Osteoblast (primary cell): ENCODE measurements around the gene TANK. TPM values are rescaled to one million over a fixed set of nuclear protein-coding genes. Genes with fewer than 3 reads are reported as not detected.
A peak's percentile ranks its signal among the peaks of the same experiment; 100 is the strongest.
"Not testable (repeated sequence)": the region's sequence is repeated elsewhere in the genome, so short reads cannot be mapped to it uniquely, and the experiment has no call there.

Experiments
- DNase-seq: peaks from one replicate; pipeline ENCODE4 v3.0.0; 2011; ENCODE audit warnings: low spot score, mixed read lengths; ENCODE audit not compliant: insufficient read length; ENCODE audit errors: missing footprints
- H2AFZ ChIP-seq: 2 replicates; pipeline ENCODE4 v1.6.0; 2011; ENCODE audit warnings: mild to moderate bottlenecking, low read length
- H3K27ac ChIP-seq: 2 replicates; pipeline ENCODE4 v1.5.1; 2011; ENCODE audit warnings: mild to moderate bottlenecking, low read depth, low read length, moderate library complexity
- H3K27me3 ChIP-seq: 2 replicates; pipeline ENCODE4 v1.6.0; 2012; ENCODE audit warnings: mild to moderate bottlenecking, control low read depth, inconsistent platforms, low read length, moderate library complexity; ENCODE audit not compliant: insufficient read depth
- H3K36me3 ChIP-seq: 2 replicates; pipeline ENCODE4 v1.5.1; 2011; ENCODE audit warnings: mild to moderate bottlenecking, low read length, control low read depth, moderate library complexity; ENCODE audit not compliant: insufficient read depth
- H3K4me1 ChIP-seq: 2 replicates; pipeline ENCODE4 v1.5.1; 2011; ENCODE audit warnings: mild to moderate bottlenecking, low read length, control low read depth, moderate library complexity; ENCODE audit not compliant: insufficient read depth
- H3K4me2 ChIP-seq: 2 replicates; pipeline ENCODE4 v1.6.0; 2011; ENCODE audit warnings: mild to moderate bottlenecking, low read length; ENCODE audit not compliant: insufficient read depth
- H3K4me3 ChIP-seq: fragments of 200-600 bp; sonication (generic); 3 replicates; pipeline ENCODE4 v1.5.1; 2012; ENCODE audit warnings: mild to moderate bottlenecking, low read length, inconsistent platforms; ENCODE audit not compliant: insufficient read depth
- H3K79me2 ChIP-seq: 2 replicates; pipeline ENCODE4 v1.6.0; 2012; ENCODE audit warnings: mild to moderate bottlenecking, low read length, control low read depth, inconsistent platforms; ENCODE audit not compliant: insufficient read depth
- H3K9me3 ChIP-seq: 2 replicates; pipeline ENCODE4 v1.5.1; 2011; ENCODE audit warnings: low read depth, low read length, control low read depth
- H4K20me1 ChIP-seq: 2 replicates; pipeline ENCODE4 v1.6.0; 2012; ENCODE audit warnings: mild to moderate bottlenecking, low read length, control low read depth; ENCODE audit not compliant: insufficient read depth
- total RNA-seq: library from RNA; depleted of rRNA; stranded (reverse); fragments of >200 nt; gene quantifications from 2 replicates; pipeline ENCODE4 v1.2.3, GENCODE V29; 2012
- TF ChIP-seq, protein P1 (sequence below): IDR thresholded peaks from 2 replicates; pipeline ENCODE4 v1.5.1; 2011; ENCODE audit warnings: mild to moderate bottlenecking, low read depth, low read length, moderate library complexity; ENCODE audit errors: extremely low read depth

Gene TANK
- total RNA-seq, 1 donor: 127 TPM

DNA sequence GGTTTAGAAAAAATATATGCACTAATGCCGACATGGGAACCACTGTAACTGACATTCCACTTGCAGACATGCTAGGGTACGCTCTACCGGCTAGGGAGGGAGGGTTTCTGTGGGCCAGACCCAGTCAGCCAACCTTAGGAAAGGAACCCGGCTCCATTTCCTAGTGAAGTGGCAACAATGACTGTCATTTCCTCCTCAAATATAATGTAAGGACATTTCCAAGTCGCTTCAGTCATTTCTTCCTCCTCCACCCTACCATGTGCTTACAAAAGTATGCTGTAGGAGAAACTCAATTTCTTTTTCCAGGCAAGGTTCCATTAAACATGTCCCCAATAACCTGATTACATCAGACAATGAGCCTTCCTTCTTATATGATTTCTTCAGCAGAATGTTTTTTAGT is 83.7 kb downstream of the TANK start:
- Histone ChIP-seq H3K27ac (no peak overlapping the region), H3K79me2 (no peaks in the 10 kb centered on the region), H3K4me3 (no peak overlapping the region), H3K9me3 (no peaks in the 10 kb centered on the region), H3K36me3 (no peaks in the 10 kb centered on the region), H4K20me1 (no peaks in the 10 kb centered on the region), H3K4me2 (no peak overlapping the region), H3K4me1 (no peaks in the 10 kb centered on the region), H3K27me3 (peaks cover 18% of the 10 kb centered on the region), H2AFZ (no peak overlapping the region)
- TF ChIP-seq, protein P1, sequence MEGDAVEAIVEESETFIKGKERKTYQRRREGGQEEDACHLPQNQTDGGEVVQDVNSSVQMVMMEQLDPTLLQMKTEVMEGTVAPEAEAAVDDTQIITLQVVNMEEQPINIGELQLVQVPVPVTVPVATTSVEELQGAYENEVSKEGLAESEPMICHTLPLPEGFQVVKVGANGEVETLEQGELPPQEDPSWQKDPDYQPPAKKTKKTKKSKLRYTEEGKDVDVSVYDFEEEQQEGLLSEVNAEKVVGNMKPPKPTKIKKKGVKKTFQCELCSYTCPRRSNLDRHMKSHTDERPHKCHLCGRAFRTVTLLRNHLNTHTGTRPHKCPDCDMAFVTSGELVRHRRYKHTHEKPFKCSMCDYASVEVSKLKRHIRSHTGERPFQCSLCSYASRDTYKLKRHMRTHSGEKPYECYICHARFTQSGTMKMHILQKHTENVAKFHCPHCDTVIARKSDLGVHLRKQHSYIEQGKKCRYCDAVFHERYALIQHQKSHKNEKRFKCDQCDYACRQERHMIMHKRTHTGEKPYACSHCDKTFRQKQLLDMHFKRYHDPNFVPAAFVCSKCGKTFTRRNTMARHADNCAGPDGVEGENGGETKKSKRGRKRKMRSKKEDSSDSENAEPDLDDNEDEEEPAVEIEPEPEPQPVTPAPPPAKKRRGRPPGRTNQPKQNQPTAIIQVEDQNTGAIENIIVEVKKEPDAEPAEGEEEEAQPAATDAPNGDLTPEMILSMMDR: no peak
- DNase-seq: peak; percentile 39

DNA sequence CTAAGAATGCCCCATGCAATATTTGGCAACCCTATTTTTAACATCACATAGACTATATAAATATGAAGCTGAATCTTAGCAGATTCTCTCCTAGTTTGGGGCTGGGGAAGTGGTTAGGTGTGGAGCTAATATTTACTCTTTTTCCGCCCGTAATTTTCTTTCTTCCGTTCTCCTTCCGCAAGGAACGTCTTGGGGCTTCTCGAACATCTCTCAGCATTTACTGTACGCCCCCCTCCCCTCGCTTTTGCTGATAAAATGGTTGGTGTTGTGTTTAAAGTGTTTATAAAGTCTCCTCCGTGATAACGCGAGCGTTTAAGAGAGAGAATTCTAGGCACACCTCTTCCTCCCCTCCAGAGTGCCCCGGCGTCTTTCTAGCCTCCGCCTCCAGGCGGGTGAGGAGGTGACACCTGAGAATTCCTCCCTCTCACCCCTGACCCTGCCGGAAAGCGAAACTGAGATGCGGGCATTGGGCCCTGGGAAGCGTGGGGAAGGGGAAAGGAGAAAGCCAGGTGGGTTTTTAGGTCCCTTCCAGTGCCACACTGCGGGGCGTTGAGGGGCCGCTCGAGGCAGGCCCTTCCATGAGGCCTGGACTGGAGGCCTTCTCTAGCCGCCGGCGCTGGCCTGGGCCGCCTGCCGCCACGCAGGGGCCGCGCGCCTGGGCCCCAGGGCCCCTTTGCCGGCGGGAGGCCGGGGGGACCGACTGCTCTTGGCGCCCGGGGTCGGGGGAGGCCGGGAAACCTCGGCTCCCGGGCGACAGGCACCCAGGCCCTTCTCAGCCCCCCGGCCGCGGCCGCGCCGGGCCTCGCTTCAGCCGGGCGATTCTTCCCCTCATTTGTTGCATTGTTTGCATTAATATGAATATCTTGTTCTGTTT is 84.4 kb downstream of the TANK start:
- H3K27me3 ChIP-seq: peaks cover 18% of the 10 kb centered on the region

DNA sequence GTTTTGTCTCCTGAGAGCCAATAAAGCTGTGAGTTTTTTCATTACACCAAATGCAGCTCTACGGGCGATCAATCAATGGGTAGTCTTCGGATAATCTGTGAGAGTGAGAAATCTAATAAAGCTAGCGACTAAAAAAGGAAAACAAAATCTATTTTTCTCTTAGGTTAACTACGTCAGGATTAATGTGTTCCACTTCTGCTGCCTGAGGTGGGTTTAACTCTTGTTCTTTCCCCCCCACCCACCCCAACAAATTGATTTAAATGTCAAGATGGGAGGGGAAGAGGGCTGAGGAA is 85.0 kb downstream of the TANK start:
- H4K20me1 ChIP-seq: no peaks in the 10 kb centered on the region
- no peaks in the 10 kb centered on the region for H3K36me3 ChIP-seq
- no peak overlapping the region for H2AFZ ChIP-seq
- no peaks in the 10 kb centered on the region for H3K79me2 ChIP-seq
- no peak overlapping the region for H3K27ac ChIP-seq
- peaks cover 18% of the 10 kb centered on the region for H3K27me3 ChIP-seq
- no peaks in the 10 kb centered on the region for H3K9me3 ChIP-seq
- H3K4me2 ChIP-seq: no peak overlapping the region
- no peaks in the 10 kb centered on the region for H3K4me1 ChIP-seq
- no peak for DNase-seq
- TF ChIP-seq, protein P1: no peak
- H3K4me3 ChIP-seq: no peak overlapping the region

More for the DNA sequence above, 84.4 kb downstream of the TANK start:
- H3K4me3 ChIP-seq, H3K27ac ChIP-seq, H4K20me1 ChIP-seq, H3K9me3 ChIP-seq, H3K36me3 ChIP-seq, H3K4me2 ChIP-seq, H2AFZ ChIP-seq, H3K4me1 ChIP-seq, DNase-seq, H3K79me2 ChIP-seq: not testable (repeated sequence)

DNA sequence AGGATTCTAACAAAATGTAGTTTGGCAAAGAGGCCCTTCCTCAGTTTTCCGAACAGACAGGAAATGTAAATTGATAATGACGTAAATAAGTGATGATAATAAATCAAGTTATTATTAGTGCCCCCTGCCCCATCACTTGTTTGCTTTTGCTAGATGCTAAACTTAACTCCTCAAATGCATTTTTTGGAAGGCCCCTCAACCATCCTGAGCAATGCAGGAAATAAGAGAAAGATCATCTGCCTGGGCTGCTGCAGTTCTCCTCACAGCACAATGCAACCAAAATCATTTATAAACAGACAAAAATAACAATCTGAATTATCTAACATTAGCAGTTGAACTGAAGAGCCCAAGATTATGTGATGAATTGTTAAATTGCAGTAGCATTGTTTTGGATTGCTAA is 85.4 kb downstream of the TANK start:
- Histone ChIP-seq H3K36me3 (no peaks in the 10 kb centered on the region), H3K4me2 (no peak overlapping the region), H4K20me1 (no peaks in the 10 kb centered on the region), H3K27ac (no peak overlapping the region), H3K27me3 (peaks cover 18% of the 10 kb centered on the region), H3K9me3 (no peaks in the 10 kb centered on the region), H3K79me2 (no peaks in the 10 kb centered on the region), H3K4me3 (no peak overlapping the region), H2AFZ (no peak overlapping the region), H3K4me1 (no peaks in the 10 kb centered on the region)
- TF ChIP-seq, protein P1: no peak
- no peak for DNase-seq
